Stimulated activated CD8-positive, alpha-beta memory T cell treated with anti-CD3 and anti-CD28 coated beads, Interleukin-12 subunit alpha, Interleukin-12 subunit beta, amount 100 ng/mL, for 24 hours (primary cell): ENCODE measurements around the gene FMN1.
"Not testable (repeated sequence)": the region's sequence is repeated elsewhere in the genome, so short reads cannot be mapped to it uniquely, and the experiment has no call there.

Experiments
- DNase-seq: peaks from one replicate; pipeline ENCODE4 v3.0.0-alpha.2; 2020; ENCODE audit errors: extremely low read depth

The FMN1 gene

DNA sequence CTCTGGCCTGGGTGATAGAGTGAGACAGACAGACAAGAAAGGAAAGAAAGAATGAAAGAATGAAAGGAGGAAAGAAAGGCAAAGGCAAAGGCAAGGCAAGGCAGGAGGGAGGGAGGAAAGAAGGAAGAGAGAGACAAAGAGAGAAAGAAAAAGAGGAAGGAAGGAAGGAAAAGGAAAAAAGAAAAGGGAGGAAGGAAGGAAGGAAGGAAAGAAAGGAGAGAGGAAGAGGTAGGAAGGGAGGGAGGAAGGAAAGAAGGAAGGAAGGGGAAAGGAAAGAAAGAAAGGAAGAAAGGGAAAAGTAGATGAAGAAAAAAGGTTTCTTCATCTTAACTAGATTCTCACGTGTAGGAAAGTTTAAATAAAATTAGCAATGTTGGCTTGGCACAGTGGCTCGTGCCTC, 334.5 kb downstream of the FMN1 start:
- DNase-seq, result no peak

DNA sequence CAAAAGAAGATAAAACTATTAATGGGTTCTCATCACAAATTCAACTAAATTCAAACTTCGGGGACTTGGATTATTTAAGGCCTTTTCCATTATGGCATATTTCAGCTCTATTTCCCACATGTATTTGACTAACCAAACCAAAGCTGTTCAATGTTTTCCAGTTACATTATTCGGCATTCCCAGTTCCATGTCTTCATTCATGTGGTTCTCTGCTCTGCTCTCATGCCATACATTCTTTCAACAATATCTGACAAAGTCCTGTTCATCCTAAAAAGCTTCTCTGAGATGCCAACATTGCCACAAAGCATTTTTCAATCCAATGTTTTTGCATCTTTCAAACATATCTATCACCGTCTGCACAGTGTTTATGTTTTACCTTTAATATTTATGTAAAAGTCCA, 335.3 kb downstream of the FMN1 start:
- DNase-seq, result no peak

DNA sequence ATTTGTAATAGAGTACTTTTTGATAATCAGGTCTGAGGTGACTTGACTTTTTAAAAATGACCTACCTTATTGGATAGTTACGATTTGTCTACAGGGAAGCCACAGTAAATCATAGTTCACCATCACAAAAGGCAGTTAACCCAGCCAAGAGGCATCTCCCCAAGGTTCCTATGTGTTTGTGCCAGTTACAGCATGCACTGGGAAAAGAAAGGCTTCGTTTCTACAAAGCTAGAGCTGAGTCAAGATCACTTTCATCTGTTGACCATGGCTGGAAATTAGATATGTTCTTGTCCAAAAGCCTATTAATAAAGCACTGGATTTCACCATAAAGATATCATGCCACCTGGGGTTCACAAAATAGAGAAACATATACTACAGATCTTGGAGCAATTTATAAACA, 336.8 kb downstream of the FMN1 start:
- no peak for DNase-seq

DNA sequence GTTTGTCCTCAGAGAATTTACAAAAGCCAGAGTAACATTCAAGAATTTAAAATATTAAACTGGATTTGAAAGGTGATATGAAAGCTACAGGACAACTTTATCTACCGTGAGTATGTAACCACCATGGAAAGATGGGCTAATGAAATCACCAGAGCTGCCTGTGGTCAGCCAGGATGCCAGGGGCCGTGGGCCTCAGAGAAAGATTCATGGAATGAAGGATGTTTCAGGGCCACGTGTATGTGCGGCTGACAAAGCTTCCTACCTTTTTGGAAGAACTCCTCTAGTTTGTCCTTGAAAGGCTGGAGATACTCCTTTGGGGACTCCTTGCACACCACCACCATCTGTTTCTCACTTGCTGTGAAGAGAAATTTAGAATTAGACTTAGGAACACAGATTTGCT, 337.8 kb downstream of the FMN1 start:
- no peak for DNase-seq

DNA sequence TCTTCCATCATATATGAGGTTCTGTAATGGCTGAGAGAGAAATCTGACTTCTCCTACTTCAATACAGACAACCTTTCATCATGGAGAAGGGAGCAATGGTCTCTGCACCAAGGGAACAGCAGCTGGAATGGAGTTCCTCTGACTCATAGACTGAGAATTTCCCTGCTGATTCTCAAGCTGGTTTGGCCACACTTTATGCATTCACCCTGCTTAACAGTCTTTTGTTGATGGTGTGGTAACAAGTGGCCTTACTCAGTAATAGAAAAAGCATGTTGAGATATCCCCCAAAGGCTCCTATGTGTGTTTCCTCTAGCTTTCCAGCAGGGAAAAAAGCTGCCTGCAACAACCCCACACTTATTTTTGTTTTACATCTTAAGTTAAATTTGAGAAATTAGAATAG, 338.6 kb downstream of the FMN1 start:
- DNase-seq, result no peak

DNA sequence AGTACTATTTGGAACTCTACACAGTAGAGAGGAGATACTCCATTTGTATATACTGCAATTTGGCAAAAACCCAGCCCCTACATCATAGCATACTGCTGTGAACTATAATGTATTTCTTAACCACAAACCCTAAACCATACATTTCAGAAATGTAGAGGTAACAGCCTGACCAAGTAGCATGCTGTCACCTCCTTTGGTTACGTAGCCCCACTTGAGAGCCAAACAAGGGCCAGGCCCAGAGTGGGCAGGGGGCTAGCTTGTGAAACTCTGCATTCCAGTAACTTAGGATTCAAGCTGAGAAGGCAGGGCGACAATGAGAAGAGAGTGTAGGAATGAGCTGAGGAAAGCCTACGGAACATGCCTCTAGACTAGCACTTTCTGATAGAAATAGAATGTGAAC, 340.9 kb downstream of the FMN1 start:
- DNase-seq, result no peak

DNA sequence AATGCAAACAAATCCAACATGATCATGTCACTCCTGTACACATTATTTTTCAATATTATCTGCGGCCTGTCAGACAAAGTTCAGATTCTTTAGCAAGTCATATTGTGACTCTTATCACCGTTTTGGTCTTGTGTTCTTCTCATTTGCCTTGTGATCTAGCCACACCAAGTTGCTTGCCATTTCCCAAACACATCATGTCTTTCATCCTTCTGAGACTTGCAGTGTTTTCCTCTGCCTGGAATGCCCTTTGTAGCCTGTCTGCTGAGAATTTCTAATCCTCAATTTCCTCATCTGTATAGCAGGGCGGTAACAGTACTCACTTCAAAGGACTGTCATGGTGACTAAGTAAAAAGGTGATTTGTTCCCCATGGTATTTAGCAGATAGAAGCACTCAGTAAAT, 341.7 kb downstream of the FMN1 start:
- no peak for DNase-seq

DNA sequence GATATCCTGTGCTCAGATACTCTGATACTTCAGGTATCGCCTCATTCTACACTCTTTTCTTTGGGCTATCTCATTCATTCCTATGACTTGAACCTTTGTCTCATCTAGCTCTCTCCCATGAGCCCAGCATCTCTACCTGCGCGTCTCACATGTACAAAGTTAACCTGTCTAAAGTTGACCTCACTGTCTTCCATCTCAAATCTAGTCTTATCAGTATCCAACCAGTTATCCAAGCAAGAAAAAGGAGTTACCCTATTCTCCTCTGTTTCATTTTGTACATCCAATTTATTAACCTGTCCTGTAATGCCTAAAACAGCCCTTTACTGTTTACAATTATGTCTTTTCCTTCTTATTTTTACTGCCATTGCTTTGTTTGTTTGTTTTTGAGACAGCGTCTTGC, 342.5 kb downstream of the FMN1 start:
- no peak for DNase-seq

DNA sequence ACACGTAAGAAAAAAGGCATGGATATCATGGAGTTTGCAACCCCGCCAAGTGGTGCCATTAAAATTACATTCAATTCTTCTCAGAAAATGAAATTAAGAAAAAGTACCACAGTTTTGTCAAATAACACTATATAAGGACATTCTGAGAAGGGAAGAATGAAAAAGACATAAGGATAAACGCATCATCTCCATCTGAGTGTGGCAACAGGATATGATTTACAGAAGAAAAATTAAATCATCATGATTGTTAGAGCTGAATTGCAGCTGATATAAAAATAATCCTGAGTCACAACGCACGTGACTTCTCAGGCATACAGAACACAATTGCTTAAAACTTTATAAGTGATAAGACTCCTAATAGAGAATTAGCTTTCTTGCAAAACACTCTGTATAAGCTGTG, 342.9 kb downstream of the FMN1 start:
- DNase-seq, result no peak

DNA sequence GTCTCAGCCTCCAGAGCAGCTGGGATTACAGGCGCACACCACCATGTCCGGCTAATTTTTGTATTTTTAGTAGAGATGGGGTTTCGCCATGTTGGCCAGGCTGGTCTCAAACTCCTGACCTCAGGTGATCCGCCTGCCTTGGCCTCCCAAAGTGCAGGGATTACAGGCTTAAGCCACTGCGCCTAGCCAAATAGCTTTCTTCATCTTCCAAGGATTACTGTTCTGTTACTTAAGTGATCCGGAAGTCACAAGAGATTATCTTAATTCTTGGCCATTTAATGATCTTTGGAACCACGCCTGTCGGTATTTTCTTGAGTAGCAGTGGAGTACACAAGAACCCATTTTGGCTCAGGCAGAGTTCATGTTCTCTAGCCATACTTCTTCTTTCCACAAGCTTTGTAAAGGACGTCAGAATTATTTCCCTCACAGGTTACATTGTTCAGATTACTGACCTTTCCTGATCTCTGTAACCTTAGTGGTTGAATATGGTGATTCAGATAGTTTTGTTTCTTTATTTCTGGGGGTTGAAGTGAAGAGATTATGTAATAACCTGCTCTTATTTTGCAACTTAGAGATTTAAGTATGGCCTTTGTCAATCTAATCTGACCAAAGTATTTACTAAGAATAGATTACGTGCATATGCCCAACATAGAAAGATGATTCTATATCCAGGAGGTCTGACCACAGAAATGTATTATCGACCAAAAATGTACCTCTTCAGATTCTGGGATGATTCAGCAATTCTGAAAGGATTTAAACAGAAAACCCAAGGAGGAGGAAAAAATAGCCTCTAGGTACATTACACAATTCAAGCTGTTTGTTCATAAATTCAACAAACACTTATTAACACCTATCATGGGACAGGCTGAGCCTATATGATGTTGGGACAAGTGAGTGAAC, 344.5 kb downstream of the FMN1 start:
- DNase-seq, result no peak

DNA sequence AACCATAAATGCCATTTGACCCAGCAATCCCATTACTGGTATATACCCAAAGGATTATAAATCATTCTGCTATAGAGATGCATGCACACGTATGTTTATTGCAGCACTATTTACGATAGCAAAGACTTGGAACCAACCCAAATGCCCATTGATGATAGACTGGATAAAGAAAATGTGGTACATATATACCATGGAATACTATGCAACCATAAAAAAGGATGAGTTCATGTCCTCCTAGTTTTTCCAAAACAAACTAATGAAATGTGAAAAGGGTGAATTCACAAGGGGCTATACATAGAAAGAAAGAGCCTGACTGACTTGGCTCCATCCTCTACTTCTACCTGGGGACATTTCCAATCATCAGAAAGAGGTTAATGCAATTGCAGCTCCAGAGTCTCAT, 347.8 kb downstream of the FMN1 start:
- not testable (repeated sequence) for DNase-seq

DNA sequence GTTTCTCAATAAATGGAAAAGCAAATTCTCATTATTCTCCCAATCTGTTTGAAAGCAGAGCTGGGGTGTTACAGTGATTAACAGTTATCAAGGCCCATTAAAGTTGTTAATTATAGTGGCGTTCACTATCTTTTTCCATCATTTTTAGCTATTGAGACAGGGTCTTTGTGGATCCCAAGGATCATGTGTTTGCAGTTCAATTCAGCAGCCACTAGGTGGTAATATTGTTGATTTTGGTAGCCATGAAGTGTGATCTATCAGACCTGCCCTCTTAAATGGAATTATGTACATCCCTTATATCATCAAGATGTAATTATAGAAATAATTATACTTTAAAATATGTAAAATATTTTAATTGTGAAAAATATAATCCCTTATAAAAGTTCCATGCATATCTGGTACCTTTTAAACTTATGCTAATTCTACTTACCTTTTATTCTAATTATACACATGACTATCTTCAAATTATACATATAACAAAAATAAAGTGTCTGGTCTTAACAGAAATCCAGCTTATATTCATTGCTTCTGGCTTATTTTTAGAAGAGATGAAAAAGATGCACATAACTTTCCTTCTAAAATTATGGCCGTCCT, 350.3 kb downstream of the FMN1 start:
- DNase-seq, result no peak

DNA sequence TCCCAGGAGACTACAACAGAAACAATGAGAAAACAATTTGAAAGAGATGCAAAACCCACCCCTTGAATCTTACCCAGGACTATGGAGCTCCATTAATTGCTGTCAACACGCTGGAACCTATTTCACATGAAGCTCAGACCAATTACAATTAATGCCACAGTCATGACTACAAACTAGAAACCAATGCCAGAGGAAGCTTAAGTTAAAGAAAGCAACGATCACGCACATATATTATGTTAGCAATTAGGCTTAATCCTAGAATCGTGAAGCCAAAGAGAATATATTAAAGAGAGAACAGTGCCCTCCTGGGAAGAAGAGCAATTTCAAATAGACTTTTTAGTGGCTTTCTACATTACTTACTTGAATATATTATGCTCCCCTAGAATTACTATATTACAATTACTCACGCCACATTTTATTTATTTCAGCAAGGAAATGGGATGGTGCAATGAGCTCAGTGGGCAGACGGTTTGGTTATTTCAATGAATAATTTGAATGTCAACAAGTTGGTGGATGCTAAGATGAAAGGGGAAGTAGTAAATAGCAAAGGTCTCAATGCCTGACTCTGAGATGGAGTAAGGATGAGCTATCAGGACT, 351.2 kb downstream of the FMN1 start:
- DNase-seq, result no peak

DNA sequence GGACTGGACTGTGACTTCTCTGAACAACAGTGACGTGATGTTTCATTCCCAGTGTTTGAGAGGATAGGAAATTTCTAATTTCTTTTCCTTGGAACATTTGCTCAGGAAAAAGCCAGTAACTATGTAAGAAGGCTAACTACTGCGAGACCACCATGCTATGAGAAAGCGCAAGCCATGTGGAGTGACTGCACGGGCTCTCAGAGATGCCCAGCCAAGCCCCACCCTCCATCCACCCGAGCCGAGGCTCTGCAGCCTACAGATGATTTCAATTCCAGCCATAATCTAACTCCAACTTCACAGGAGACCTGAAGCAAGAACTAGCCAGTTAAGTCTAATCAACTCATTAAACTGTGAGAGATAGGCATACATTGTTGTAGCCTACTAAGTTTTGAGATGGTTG, 352.4 kb downstream of the FMN1 start:
- no peak for DNase-seq

DNA sequence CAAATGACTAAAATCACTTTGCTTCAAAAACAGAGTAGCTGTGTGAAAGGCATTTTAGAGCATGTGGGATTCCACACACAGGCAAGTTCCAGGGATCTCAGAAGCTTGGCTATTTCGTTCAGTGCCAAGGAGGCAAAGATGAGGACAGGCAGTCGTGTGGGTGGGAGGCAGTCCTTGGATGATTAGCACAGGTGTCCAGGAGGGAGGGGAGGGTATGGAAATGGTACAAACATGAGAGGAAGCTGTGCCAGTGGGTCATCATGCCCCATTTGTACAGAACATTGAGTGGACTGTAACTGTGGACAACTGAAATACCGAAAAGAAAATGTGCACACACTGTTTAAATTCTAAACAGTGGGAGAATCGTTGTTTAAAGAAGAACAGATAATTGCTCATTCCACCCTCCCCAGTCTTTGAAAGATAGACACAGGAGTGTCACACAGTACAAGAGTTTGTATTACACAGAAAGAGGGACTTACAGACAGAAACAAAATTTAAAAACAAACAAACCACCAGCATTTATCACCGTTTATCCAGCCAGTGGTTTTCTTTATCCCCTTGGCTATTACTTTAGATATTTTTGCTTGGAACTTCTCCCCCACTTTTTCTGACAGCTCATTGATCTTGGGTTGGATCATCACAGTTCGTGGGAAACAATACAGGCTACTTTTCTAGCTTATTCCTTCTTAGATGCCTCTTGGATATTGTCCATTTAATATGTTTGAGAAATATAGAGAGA, 353.8 kb downstream of the FMN1 start:
- no peak for DNase-seq

DNA sequence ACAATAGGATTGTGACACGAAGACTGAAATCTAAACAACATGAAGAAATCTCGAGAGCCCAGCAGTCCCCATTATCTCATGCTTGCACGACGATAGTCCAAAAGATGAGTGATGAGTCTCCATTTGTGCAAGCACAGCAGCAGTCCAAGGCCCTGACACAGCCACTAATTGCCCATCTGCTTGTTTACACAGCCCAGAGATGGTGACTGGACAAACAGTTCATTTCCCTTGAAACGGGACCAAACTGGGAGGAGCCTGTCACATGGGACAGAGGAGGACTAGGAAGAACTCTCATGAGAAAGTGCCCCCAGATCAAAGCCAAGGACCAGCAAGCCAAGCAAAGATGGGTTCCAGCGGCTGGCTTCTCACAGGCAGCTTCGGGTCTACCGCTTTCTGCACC, 355.7 kb downstream of the FMN1 start:
- no peak for DNase-seq

DNA sequence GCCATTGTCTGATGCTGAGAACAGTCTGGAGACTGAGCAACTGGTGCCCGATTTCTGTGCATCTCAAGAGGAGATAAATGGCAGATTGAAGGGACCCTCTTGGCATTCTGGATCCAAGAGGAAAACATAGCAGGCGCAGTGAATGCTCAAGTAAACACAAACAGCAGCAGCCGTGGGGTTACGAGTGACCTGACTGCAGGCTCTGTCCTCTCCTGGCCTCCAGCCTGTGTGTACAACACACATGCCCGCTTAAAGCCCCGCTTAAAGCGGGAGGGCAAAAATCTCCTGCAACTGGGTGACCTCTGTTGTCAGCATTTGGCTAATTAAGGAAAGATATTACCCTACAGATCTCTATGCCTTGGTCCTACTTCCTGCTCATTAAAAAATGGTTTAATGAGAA, 356.2 kb downstream of the FMN1 start:
- no peak for DNase-seq

DNA sequence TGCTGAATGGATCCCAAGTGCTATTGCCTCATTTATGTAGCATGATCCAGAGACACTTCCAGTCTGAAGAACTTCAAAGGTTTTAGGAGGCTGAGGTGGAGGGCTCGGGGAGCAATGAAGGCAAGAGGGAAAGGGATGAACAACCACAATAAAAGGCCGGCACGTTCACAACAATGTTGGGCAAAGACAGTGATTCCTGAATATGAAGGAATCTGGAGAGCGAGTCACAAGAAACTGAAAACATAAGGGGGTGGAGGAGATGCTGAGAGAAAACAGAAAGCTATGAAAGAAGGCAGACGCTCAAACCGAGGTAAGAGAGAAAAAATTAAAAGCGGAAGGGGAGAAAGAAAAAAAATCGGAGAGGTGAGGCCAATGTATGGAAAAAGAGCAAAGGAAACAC, 356.6 kb downstream of the FMN1 start:
- DNase-seq, result no peak

DNA sequence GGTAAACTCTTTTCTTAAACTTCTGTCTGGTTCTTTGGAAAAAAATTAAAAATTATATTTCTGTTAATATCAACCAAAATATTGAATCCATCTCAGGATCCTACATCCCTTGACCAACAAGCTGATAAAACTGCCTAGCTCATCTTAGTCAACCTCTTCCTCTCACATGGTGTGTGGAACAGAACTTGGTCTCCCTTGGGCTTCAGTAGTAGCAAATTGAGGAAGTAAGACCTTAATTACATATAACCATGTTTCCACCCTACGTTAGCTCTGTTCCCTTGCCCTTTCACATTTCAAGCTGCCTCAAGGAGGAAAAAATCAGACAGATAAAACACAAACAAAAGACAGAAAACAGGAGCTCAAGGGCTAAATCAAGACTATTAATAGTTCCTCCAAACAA, 360.4 kb downstream of the FMN1 start:
- DNase-seq, result no peak

DNA sequence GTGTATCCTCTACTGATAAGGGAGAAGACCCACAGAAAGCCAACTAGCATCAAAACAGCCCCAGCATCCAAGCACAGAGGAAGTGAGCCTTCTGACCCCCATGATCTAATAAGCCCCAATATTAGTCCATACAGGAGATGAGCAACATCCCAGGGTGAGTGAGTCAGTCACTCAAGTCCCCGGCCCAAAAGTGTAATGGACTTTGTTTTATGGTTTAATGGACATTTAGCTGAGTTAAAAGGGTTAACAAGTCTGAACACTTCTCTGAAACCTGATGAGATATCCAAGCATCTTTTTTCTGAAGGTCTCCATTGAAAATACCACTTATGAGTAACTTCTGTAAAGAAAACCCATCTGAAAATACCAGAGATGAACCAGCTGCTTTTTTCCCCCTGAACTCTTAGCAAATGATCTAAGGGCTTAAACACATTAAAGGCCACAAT, 361.1 kb downstream of the FMN1 start:
- no peak for DNase-seq

DNA sequence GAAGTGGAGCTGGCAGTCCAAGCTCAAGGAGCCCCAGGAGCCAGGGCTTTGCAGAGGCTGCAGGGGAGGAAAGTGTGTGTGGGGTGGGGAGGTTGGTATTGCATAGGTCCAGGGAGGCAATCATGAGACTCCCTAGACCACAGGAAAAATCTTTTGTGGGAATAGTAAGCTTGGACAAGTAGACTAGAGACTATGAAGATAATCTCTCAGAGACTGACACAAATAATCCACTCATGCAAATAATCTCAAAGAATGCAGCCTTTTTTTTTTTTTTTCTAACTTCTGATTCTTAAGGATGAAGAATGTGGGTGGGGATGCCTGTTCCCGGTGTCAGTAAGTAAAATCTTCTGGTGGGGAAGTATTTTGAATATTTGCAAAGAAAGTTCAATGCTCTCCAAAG, 363.0 kb downstream of the FMN1 start:
- DNase-seq, result no peak

DNA sequence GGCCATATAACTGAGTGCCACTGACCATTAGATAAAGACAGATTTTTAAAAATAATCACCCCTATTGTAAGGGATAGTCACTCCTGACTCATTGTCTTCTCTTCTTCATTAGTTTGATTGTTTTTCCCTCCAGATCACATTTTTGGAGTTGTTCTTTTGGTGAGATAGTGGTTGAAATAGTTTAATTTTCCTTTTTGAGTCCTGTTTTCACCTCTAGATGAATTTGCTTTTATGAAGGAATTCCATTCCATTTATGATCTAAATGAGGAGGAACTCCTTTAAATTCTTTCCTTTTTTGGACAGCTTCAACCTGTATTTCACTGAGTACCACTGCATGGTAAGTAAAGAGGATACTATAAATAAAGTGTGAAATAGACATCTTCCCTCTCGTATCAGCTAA, 364.3 kb downstream of the FMN1 start:
- no peak for DNase-seq

DNA sequence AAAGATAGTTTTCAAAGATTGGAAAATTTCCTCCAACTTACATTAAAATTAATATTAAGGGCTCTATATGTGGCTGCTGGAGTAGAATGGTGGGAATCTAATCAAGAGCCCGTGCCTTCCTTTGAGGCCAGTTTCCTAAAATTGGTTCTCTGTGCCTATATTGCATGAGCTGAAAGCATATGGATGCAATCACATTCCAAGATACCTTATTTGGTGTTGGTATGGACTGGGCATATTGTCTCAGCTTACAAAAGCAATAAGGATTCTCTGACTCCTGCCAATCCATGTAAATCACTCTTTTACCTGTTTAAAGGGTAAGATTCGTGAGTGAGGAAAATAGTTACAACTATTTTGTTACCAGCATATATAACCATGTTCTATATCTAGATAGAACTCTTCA, 365.1 kb downstream of the FMN1 start:
- no peak for DNase-seq
